ENCODE results near the gene ARF1.

The ARF1 gene

DNA sequence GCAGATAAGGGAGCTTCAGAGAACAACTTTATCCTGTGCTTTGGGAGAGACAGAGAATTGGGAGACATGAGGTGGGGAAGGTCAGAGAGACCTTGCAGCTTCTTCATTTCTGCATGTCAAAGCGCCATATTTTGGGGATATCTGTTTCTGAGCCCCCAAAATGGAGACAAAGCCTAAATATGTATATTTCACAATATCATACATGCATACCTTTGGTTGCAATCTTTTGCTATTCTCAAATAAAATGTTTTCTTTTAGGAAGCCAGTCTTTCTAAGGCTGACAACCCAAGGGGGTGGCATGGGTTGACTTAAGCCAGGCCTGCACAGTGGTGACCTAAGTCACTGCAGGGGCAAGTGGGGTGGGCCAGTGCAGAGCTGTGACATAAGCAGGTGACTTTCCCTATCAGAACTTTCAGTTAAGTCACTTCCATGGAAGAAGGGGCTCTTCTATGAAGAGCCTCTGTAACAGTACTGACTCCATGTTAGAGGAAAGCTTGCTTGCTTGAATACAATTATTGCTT, 40.5 kb downstream of the ARF1 start:
- DNase-seq (ENCODE audit: low read depth in 2 of 2) = no peak

GRCh38 chr1:228123505-228123904, 41.0 kb downstream of the ARF1 start:
- DNase-seq (ENCODE audit: low read depth in 2 of 2) = no peak

DNA sequence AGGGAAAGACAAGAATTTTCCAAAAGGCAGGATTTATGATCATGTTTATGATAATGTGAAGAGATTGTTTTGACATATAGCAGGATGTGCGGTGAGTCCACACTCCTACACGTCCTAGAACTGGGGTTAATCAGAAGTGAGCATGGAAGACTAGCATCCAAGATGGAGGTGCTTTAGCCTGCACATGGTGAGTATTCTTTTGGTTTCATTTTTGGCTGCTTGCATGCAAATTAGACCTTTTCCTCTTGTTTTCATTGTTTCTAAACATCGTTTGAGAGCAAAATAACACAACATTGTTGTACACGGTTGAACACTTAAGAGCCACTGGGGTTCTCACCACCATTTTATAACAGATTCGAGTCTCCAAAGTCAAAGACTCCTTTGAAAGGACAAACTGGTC, 42.7 kb downstream of the ARF1 start:
- DNase-seq (ENCODE audit: low read depth in 2 of 2) = no peak

DNA sequence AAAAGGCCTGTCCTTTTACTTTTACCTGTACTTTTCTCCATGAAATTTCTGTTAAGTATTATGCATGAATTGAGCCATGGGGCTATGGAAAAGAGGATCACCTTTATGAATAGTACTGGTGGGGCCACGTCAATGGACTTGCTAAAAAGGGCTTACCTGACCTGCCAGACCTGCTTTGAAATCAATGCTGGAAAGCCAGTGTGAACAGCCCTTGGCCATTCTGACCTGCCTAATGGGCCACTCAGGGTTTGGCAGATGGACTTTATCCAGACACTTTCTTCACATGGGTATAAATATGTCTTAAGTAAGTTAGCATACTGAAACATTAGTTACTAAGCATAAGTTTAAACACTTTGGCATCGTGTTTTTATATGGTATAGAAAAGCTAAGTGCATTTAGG, 49.3 kb downstream of the ARF1 start:
- no peak for DNase-seq (ENCODE audit: low read depth in 2 of 2)

DNA sequence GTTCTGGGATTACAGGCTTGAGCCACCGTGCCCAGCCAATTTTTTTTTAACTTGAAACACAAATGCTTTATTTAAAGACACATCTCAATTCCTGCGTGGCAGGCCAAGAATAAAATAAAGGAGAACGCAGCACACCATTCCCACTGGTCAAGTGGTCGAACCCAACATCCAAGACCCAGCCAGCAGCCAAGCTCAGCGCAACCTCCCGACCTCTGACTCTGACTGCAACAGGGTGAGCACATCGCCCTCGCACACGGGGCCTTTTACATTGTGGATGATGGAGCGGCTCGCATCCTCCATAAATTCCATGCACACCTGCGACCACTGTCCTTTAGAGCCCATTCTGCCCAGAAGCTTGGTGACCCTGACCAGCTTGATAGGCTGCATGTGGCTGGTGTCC, 52.1 kb downstream of the ARF1 start:
- DNase-seq (ENCODE audit: low read depth in 2 of 2) = no peak

DNA sequence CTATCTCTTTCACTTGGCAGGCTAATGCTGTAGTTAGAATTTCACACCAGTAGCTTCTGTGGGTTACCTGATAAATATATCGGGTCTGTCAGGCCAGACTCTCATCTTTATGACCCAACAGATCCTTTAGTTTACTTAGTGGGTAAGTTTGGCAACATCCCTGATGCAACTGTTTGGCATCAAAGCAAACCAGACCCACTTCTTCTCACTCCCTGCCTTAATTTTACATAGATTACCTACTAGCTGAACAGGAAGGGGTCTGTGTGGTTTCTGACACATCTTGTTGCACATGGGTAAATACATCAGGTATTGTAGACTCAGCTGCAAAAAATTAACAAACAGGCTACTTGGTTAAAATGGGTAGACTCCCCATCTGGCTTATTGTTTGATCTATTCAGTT, 54.4 kb downstream of the ARF1 start:
- no peak for DNase-seq (ENCODE audit: low read depth in 2 of 2)

DNA sequence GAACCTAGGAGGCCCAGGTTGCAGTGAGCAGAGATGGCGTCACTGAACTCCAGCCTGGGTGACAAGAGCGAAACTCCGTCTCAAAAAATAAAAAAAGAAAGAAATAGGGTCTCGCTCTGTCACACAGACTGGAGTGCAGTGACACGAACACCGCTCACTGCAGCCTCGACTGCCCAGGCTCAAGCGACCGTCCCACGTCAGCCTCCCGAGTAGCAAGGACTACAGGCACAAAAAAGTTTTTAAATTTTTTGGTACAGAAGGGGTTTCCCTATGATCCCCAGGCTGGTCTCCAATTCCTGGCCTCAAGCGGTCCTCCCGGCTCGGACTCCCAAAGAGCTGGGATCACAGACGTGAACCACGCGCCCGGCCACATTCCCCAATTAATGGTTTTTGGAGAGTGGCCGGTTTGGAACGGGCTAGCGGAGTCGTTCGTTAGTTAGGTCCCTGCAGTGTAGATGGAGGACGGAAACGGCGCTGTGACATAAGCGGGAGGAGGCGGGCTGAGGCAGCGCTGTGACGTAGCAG, 57.0 kb downstream of the ARF1 start:
- DNase-seq (ENCODE audit: low read depth in 2 of 2) = no peak

DNA sequence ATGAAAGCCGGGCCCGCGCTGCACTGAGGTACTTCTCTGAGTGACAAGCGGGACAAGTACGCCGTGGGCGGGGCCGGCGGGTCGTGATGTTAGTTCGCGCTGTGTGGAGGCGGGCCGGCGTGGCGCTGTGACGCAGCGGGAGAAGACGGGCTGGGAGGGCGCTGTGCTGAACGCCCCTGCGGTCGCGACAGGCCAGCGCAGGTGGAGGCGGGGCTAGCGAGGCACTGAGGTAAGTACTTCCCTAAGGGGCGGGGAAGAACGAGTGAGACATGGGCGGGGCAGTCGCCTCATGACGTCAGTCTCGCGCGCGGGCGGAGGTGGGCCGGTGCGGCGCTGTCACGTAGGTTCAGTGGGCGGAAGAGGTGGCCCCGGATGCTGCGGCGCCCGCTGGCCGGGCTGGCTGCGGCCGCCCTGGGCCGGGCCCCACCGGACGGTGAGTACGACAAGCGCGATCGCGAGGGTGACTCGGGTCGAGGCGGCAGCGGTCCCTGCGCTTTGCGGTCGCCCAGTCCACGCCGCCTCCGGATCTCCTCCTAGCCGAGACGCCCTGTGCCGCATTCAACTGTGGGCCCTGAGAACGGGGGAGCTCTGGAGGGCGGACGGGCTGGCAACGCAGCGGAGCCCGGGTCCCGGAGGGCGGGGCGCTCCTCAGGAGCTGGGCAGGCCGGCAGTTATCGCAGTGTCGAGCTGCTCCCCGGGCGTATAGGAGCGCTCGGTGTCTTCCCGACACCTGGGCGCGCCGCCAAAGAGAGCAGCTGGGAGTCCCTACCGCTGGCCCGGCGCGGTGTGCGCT, 57.6 kb downstream of the ARF1 start, which contains the start of gene GUK1:
Gene GUK1 (plus strand): TSS at position 349 of the 793 bp plus-strand sequence. CDS start 24 bp downstream, at position 373.
- peak; percentile 99 to 100 for DNase-seq (ENCODE audit: low read depth in 2 of 2)

DNA sequence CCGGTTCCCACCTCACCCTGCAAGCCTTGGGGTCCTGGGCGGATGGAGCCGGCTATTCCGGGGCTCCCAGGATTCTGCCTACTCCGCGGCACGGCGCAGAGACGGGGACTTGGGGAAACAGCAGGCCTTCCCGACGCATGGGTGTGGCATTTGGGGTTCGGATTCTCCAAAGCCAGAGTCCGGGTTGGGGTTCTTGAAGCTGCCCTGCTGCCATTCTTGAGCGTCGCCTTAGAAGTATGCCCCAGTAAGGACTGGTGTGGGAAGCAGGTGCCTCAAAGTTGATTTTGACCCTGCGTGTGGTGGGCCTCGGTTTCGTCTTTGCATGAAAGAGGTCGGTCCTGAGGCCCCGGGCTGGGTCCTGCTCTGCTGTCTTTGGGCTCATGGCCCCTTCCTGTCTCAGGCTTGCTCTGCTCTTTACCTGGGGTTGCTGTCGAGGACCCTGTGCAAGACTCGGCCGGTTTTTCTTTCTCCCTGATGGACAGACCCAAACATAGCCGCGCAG, 58.3 kb downstream of the ARF1 start:
- no peak for DNase-seq (ENCODE audit: low read depth in 2 of 2)

DNA sequence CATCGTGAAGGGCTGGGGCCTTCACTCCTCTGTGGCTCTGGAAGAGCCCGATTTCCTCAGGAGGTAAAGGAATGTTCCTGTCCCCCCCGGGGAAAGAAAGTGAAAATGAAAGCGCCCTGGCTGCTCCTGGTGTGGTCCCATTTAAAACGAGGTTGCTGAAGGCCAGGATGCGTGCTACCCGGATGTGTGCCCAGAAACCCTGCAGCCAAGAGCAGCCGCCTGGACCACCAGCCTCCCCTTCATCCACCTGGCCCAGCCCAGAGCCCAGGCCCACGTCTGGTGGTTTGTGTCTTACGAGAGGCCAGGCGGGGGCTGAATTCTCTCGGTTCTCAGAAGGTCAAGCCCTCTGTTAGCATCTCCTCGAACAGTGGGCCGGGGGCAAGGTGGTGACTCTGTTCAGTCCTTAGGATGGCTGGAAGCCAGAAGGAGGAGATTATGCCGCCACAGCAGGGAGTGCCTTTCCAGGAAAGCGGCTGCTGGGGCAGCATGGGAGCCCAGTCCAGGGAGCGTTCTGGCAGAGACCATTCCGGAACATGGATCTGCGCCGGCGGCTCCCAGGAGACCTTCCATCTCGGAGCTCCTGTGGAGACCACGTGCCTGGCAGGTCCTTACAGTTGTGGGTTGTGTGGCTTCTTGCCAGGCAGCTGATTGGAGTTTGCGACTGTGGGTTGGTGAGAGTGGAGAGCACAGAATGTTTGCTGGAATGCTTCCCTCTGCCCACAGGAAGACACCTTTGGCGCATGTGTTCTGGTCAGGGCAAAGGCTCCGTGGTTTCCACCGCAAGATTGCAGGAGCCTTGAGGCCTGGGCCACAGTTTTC, 58.9 kb downstream of the ARF1 start:
- DNase-seq (ENCODE audit: low read depth in 2 of 2) = no peak

DNA sequence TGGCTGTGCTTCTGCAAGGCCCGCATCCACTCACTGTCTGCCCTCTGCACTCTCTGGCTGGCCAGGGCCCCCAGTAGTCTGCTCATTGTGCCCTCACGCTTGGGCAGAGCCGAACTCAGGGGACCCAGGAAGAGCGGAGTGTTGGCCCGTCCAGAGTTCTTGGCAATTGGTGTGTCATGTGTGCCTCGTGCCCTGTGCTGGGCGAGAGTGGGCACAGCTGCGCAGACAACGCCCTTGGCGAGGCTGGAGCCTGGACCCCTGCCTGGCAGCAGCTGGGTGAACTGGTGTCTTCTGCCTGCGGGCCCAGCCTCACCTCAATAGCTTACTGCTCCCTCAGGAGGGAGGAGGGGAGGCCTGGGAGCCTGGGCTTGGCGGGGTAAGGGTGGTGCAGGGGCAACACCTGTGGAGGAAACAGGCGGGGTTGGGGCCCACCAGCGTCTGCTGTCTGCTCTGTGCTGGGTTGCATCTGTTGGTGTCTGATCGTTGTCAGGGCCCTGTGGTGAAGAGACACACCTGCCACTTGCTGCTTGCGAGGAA, 59.7 kb downstream of the ARF1 start:
- no peak for DNase-seq (ENCODE audit: low read depth in 2 of 2)

DNA sequence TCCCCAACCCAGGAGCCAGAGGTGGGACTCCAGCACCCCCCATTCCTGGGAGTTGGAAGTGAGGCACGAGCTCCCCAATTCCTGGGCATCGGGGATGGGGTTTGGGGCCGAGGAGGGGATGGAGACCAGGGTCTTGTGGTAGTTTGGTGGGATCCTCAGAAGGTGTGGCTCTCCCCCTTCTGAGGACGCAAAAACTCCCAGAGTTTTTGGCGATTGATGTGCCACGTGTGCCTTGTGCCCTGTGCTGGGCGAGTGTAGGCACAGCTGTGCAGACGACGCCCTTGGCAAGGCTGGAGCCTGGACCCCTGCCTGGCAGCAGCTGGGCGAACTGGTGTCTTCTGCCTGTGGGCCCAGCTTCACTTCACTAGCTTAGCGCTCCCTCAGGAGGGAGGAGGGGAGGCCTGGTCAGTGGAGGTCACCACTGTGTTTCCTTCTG, 60.2 kb downstream of the ARF1 start:
- DNase-seq (ENCODE audit: low read depth in 2 of 2) = no peak

GRCh38 chr1:228143480-228144192, 61.1 kb downstream of the ARF1 start:
- no peak for DNase-seq (ENCODE audit: low read depth in 2 of 2)

DNA sequence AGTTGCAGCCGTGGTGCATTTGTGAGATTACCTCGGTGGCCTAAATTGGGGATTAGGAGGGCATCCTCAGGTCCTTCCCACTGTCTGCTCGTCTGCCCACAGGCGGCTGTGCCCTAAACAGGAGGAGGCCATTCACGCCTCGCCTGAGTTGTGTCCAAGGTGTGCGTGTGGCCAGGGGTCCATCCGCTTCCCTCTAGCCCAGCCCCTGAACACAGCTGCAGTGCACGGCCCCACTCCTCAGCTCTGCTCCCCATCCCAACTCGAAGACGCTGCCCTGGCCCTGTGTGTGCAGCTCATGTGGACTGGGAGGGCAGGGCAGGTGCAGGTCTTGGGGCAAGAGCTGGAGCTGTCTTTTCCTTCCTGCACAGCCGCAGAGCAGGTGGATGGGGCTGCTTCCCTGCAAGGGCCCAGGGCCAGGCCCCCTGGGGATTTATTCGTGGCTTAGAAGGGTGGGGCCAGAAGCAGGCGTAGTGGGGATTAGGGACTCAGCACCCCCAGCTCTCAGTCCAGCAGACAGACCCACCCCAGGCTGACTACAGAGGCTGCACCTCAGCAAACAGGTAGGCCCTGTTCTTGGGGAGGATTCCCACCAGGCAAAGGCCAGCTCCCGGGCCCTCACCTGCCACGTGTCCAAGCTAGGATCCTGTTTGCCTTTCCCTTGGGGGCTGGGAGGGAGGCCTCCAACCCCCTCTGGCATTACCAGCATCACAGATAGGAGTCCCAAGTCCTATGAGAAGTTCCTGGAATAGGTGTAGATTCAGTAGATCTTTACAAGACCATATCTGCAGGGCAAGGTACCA, 61.9 kb downstream of the ARF1 start:
- DNase-seq (ENCODE audit: low read depth in 2 of 2) = no peak

DNA sequence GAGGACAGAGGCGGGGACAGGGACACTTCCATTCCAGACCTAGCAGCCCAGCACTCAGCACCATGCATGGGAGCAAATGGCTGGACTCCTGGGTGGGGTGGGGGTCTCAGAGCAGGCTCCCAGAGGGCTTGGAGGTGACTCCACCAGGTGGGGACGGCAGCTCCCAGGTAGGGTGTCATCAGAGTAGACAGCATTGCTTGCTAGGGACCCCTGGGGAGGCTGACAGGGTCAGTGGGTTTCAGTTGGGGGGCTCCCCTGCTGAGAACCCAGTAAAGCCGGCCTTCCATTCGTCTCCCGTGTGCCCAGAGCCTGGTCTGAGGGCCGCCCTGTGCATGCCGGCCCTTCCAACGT, 62.5 kb downstream of the ARF1 start:
- DNase-seq (ENCODE audit: low read depth in 2 of 2) = no peak

DNA sequence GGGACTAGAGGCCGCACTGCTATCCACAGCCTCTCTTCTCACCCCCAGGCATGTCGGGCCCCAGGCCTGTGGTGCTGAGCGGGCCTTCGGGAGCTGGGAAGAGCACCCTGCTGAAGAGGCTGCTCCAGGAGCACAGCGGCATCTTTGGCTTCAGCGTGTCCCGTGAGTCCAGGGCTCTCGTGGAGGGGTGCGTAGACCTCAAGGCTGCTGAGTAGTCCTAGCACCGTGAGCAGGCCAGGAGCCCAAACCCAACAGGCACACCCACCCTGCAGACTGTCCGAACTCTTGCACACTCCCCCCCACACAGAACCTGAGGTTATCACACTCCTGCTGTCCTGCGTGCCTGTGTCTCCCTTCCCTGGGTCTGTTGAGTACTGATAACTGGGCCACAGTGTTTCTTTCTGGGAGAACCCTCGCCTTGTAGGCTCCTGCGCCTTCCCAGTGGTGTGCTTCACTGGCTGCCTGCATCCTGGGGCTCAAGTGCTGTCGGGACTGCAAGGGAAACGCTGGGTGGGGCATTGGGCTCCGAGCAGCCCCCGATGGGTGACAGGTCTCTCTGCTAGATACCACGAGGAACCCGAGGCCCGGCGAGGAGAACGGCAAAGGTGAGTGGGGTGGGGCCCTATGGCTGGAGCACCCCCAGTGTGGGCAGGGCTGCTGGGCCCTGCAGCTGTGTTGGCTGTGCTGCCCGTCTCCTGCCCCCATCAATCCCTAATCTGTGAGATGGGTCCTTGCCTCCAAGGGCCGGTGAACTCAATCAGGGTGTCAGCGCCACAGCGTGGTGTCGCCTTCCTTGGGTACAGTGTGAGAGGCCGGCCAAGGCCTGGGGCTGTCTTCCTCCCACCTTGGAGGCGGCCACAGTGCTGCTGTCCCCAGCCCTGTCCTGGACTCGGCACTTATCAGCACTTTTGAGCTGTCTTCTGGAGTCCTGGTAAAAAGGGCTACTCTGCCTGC, 63.2 kb downstream of the ARF1 start:
- no peak for DNase-seq (ENCODE audit: low read depth in 2 of 2)

GRCh38 chr1:228146417-228147150, 64.1 kb downstream of the ARF1 start:
- DNase-seq (ENCODE audit: low read depth in 2 of 2) = no peak

DNA sequence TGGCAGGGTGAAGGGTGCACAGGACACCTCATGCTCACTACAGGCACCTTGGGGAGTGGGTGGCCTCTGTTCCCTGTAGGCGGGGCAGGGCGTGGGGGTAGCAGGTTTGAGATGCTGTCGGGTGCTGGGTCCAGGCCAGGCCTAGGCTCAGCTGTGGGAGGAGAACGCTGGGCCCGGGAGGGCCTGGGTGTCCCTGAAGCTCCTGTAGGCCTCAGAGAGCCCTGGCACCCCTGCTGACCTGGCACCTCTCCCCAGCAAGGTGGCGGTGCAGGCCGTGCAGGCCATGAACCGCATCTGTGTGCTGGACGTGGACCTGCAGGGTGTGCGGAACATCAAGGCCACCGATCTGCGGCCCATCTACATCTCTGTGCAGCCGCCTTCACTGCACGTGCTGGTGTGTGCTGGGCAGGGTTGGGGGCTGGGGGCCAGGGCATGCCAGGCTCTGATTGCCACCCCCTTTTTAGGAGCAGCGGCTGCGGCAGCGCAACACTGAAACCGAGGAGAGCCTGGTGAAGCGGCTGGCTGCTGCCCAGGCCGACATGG, 64.7 kb downstream of the ARF1 start:
- DNase-seq (ENCODE audit: low read depth in 2 of 2) = no peak
